KMS-11 (cell line): Measurements from ENCODE around the gene TESMIN.
A peak's percentile ranks its signal among the peaks of the same experiment; 100 is the strongest.

Experiments used
- H2AFZ ChIP-seq: fragments of 200-600 bp; sonication (generic); 2 replicates; pipeline ENCODE4 v1.6.1; 2016; ENCODE audit warnings: antibody characterized with exemption, mixed run types, low read depth
- H3K27ac ChIP-seq: fragments of 200-600 bp; sonication (generic); 2 replicates; pipeline ENCODE4 v1.6.1; 2016; ENCODE audit warnings: mild to moderate bottlenecking, mixed run types
- H3K27me3 ChIP-seq: fragments of 200-600 bp; sonication (generic); 2 replicates; pipeline ENCODE4 v1.6.1; 2017; ENCODE audit warnings: mild to moderate bottlenecking, low read depth, mixed run types, moderate library complexity; ENCODE audit not compliant: insufficient read depth
- H3K36me3 ChIP-seq: fragments of 200-600 bp; sonication (generic); 2 replicates; pipeline ENCODE4 v1.6.1; 2017; ENCODE audit warnings: mild to moderate bottlenecking, mixed run types; ENCODE audit not compliant: insufficient read depth
- H3K4me1 ChIP-seq: fragments of 200-600 bp; sonication (generic); 2 replicates; pipeline ENCODE4 v1.6.1; 2016; ENCODE audit warnings: mild to moderate bottlenecking, low read depth, mixed run types; ENCODE audit not compliant: poor library complexity, severe bottlenecking
- H3K4me2 ChIP-seq: fragments of 200-600 bp; sonication (generic); 2 replicates; pipeline ENCODE4 v1.7.0; 2016; ENCODE audit warnings: mild to moderate bottlenecking, mixed run types
- H3K4me3 ChIP-seq: fragments of 200-600 bp; sonication (generic); IDR thresholded peaks from 2 replicates; pipeline ENCODE4 v1.6.1; 2017; ENCODE audit warnings: low read depth, low read length, mixed read lengths; ENCODE audit not compliant: insufficient read depth
- H3K79me2 ChIP-seq: fragments of 200-600 bp; sonication (generic); 2 replicates; pipeline ENCODE4 v1.6.1; 2016; ENCODE audit warnings: low read depth, mixed run types; ENCODE audit not compliant: insufficient read depth
- H3K9ac ChIP-seq: fragments of 200-600 bp; sonication (generic); 2 replicates; pipeline ENCODE4 v1.6.1; 2016; ENCODE audit warnings: mild to moderate bottlenecking, mixed run types
- H4K20me1 ChIP-seq: fragments of 200-600 bp; sonication (generic); 2 replicates; pipeline ENCODE4 v1.6.1; 2016; ENCODE audit warnings: mild to moderate bottlenecking, mixed run types; ENCODE audit not compliant: insufficient read depth
- TF ChIP-seq, protein P1 (sequence below): fragments of 200-600 bp; sonication (generic); conservative IDR thresholded peaks from 2 replicates; pipeline ENCODE4 v1.6.1; 2017; ENCODE audit warnings: low read depth, mild to moderate bottlenecking, antibody characterized with exemption, low read length, moderate library complexity, mixed read lengths

TESMIN gene

DNA sequence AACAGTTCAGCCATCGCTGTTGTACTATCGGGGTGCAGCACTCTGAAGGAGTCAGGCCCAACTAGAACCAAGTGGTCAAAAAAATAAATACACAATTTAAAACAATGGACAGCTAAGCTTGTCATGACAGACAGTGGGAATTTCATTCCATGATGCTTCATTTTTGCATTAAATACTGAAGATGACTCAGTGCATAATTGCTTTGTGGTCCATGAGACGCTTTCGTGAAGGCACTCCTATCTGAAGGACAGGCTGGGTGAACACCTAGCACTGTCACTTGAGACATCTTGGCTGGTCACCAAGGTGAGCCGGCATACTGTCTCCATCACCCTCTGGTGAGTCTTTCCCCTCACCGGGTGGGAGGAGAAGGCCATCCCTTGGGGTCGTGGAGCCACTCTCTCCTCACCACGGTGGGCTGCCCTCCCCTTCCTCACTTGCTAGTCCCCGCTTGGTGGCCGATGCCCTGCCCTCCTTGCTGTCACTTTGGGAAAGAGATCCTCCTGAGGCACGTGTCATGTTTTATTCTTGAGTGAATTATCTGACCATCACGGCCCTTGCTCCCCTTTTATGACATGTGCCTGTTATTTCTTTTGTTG, 4.9 kb upstream of the TESMIN start:
- Histone ChIP-seq H3K36me3 (no peaks in the 10 kb centered on the region), H3K4me3 (no peak overlapping the region), H3K4me2 (no peak overlapping the region), H3K27me3 (no peaks in the 10 kb centered on the region), H2AFZ (no peak overlapping the region), H3K9ac (no peak overlapping the region), H3K27ac (no peak overlapping the region), H3K79me2 (no peaks in the 10 kb centered on the region), H3K4me1 (no peaks in the 10 kb centered on the region), H4K20me1 (no peaks in the 10 kb centered on the region)
- TF ChIP-seq, protein P1, sequence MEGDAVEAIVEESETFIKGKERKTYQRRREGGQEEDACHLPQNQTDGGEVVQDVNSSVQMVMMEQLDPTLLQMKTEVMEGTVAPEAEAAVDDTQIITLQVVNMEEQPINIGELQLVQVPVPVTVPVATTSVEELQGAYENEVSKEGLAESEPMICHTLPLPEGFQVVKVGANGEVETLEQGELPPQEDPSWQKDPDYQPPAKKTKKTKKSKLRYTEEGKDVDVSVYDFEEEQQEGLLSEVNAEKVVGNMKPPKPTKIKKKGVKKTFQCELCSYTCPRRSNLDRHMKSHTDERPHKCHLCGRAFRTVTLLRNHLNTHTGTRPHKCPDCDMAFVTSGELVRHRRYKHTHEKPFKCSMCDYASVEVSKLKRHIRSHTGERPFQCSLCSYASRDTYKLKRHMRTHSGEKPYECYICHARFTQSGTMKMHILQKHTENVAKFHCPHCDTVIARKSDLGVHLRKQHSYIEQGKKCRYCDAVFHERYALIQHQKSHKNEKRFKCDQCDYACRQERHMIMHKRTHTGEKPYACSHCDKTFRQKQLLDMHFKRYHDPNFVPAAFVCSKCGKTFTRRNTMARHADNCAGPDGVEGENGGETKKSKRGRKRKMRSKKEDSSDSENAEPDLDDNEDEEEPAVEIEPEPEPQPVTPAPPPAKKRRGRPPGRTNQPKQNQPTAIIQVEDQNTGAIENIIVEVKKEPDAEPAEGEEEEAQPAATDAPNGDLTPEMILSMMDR: no peak

DNA sequence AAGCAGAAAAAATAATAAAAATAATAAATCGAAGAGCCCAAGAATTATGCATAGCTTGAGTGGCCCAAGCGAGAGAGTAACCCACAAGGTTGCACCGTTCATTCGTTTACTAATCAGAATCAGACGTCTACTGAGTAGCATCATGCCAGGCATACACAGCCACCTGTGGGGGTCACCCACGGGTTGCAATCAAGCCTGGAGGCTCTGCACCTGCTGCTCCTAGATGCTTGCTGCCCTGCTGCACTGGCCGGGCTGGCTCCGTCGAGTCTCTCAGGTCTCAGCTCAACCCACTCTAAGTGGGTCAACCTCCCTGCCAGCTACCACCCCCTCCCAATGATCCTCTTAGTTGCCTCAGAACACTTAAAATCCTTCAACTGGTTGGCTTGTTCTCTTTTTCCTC, 2.0 kb upstream of the TESMIN start:
- H3K4me3 ChIP-seq: no peak overlapping the region
- H3K4me2 ChIP-seq: no peak overlapping the region
- no peaks in the 10 kb centered on the region for H3K79me2 ChIP-seq
- H3K27ac ChIP-seq: no peak overlapping the region
- no peaks in the 10 kb centered on the region for H3K4me1 ChIP-seq
- H2AFZ ChIP-seq: no peak overlapping the region
- no peaks in the 10 kb centered on the region for H4K20me1 ChIP-seq
- TF ChIP-seq, protein P1: no peak
- H3K9ac ChIP-seq: no peak overlapping the region
- H3K27me3 ChIP-seq: no peaks in the 10 kb centered on the region
- H3K36me3 ChIP-seq: no peaks in the 10 kb centered on the region

DNA sequence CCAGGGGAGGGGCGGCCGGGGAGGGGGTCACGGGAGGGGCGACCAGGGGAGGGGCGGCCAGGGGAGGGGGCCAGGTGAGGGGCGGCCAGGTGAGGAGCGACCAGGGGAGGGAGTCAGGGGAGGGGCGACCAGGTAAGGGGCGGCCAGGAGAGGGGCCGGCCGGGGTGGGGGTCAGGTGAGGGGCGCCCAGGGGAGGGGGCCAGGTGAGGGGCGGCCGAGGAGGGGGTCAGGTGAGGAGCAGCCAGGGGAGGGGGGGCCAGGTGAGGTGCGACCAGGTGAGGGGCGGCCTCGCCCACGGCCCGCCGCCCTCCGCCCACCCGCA, 355 bp downstream of the TESMIN start:
- no peaks in the 10 kb centered on the region for H4K20me1 ChIP-seq
- no peaks in the 10 kb centered on the region for H3K27me3 ChIP-seq
- H3K27ac ChIP-seq: peak overlapping the region; percentile 36; the same call in 1 of the 2 replicates
- no peak overlapping the region for H3K4me3 ChIP-seq
- H3K4me1 ChIP-seq: no peaks in the 10 kb centered on the region
- peak overlapping the region; percentile 57; the same call in 1 of the 2 replicates for H3K9ac ChIP-seq
- no peaks in the 10 kb centered on the region for H3K36me3 ChIP-seq
- no peak overlapping the region for H2AFZ ChIP-seq
- TF ChIP-seq, protein P1: no peak
- H3K79me2 ChIP-seq: no peaks in the 10 kb centered on the region
- no peak overlapping the region for H3K4me2 ChIP-seq

DNA sequence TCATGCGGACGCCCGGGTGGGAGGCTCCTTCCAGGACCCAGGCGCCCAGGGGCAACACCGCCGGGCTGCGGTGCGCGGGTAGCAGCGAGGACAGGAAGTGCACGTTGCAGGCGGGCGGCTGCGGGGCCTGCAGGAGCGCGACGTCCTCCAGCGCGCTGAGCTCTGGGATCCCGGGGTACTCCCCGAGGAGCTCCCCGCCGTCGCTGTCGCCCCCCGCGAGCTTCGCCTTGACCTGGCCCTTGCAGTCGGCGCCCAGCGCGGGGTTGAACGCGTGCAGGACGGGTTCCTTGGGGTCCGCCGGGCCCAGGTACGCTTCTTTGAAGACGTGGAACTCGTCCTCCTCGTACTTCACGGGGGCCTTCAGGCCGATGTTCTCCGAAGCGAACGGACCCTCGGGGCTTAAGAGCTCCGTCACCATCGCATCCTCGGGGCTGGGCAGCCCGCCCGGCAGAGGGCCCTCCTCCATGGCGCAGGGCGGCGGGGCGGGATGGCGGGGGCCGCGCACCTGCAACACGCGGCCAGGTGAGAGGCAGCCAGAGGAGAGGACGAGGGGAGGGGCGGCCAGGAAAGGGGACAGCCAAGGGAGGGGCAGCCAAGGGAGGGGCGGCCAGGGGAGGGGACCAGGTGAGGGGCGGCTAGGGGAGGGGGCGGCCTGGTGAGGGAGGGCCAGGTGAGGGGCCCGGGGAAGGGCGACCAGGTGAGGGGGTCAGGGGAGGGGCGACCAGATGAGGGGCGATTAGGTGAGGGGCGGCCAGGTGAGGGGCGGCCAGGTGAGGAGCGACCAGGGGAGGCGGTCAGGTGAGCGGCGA, 921 bp downstream of the TESMIN start:
- H3K4me1 ChIP-seq: no peaks in the 10 kb centered on the region
- no peak overlapping the region for H3K9ac ChIP-seq
- no peaks in the 10 kb centered on the region for H3K27me3 ChIP-seq
- TF ChIP-seq, protein P1: no peak
- H3K4me2 ChIP-seq: no peak overlapping the region
- H3K36me3 ChIP-seq: no peaks in the 10 kb centered on the region
- H2AFZ ChIP-seq: no peak overlapping the region
- H3K79me2 ChIP-seq: no peaks in the 10 kb centered on the region
- H3K4me3 ChIP-seq: no peak overlapping the region
- H3K27ac ChIP-seq: no peak overlapping the region
- H4K20me1 ChIP-seq: no peaks in the 10 kb centered on the region
